ENCODE results near the gene SUPV3L1.

DNA sequence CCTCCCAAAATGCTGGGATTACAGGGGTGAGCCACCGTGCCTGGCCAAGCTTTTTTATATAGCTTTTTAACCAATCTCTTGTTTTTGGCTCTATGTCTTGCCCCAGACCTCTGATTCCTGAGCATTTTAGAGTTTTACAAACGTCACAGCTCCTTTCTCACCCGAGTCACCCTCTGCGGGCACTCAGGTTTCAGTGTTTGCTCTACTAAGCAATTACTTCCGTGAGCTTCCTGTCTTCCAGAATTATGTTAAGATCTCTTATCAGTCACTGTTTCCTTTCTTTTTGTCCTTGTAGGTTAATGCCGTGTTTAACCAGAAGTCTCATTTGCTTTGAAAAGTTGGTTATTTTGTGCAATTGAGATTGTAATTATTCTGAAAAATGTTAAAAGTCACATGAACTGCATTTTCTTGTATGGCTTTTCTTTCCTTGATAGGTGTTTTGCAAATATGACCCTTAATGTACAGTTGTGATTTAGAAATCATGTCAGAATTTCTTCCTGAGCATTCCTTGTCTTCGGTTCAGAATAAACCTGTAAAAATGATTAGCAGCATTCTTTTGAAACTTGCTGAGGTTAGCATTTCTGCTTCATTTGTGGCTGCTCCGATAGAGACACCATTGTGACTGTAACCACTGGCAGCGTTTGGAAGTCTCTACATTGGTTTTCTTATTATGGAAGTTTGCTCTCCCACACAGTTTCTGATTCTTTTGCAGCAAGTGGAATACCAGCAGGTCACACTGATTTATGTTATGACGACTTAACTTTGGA, 35.6 kb downstream of the SUPV3L1 start:
- TF ChIP-seq JUND (IDR thresholded peaks at IDR 0.05; ENCODE audit: borderline replicate concordance, low read depth, low read length) (no peak), JUND (tag; IDR thresholded peaks at IDR 0.05; ENCODE audit: borderline replicate concordance, low read depth, low read length) (no peak), RAD21 (CRISPR knock-in tag; conservative IDR thresholded peaks at IDR 0.05 in 1 of 2, IDR thresholded peaks at IDR 0.05 in 1 of 2) (no peak)
- TF ChIP-seq, protein P1, sequence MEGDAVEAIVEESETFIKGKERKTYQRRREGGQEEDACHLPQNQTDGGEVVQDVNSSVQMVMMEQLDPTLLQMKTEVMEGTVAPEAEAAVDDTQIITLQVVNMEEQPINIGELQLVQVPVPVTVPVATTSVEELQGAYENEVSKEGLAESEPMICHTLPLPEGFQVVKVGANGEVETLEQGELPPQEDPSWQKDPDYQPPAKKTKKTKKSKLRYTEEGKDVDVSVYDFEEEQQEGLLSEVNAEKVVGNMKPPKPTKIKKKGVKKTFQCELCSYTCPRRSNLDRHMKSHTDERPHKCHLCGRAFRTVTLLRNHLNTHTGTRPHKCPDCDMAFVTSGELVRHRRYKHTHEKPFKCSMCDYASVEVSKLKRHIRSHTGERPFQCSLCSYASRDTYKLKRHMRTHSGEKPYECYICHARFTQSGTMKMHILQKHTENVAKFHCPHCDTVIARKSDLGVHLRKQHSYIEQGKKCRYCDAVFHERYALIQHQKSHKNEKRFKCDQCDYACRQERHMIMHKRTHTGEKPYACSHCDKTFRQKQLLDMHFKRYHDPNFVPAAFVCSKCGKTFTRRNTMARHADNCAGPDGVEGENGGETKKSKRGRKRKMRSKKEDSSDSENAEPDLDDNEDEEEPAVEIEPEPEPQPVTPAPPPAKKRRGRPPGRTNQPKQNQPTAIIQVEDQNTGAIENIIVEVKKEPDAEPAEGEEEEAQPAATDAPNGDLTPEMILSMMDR (IDR thresholded peaks at IDR 0.05 in 2 of 3, conservative IDR thresholded peaks at IDR 0.05 in 1 of 3; ENCODE audit: insufficient read depth in 2 of 3, low read depth in 1 of 3, low read length in 3 of 3), result no peak

Data from K562 (cell line).